AG09309 (cell line): ENCODE results near the gene LSM14A.
A peak's percentile ranks its signal among the peaks of the same experiment; 100 is the strongest.

Experiments
- DNase-seq: peaks from one replicate; pipeline ENCODE4 v3.0.0-alpha.2; 2010; ENCODE audit warnings: low read depth
- H3K4me3 ChIP-seq: 2 replicates; pipeline ENCODE4 v1.5.1; 2011; ENCODE audit warnings: mild to moderate bottlenecking, low read depth, low read length, moderate library complexity; ENCODE audit not compliant: control insufficient read depth
- CTCF ChIP-seq: IDR thresholded peaks from 2 replicates; pipeline ENCODE4 v1.5.1; 2011; ENCODE audit warnings: mild to moderate bottlenecking, low read depth, low read length, inconsistent platforms; ENCODE audit not compliant: insufficient read depth, control insufficient read depth; ENCODE audit errors: missing control alignments

LSM14A gene

GRCh38 chr19:34228762-34229161, 56.5 kb downstream of the LSM14A start:
- H3K4me3 ChIP-seq, result no peak overlapping the region
- DNase-seq, result no peak
- no peak for TF ChIP-seq CTCF

GRCh38 chr19:34229721-34230120, 57.4 kb downstream of the LSM14A start:
- no peak for DNase-seq
- TF ChIP-seq CTCF, result no peak
- H3K4me3 ChIP-seq, result no peak overlapping the region

DNA sequence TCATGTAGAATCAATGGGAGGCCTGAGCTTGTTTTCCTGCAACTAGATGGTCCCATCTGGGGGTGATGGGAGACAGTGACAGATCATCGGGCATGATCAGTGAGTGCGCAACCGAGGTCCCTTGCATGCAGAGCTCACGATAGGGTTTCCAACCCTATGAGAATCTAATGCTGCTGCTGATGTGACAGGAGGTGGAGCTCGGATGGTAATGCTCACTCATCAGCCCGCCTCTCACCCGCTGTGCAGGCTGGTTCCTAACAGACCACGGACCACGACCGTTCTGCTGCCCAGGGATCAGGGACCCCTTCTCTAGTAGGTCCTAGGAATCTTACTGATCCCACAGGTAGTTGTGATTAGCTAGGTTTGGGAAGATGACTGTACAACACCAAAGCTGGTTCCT, 58.5 kb downstream of the LSM14A start:
- no peak overlapping the region for H3K4me3 ChIP-seq
- DNase-seq, result no peak
- no peak for TF ChIP-seq CTCF

GRCh38 chr19:34231439-34231838, 59.1 kb downstream of the LSM14A start:
- TF ChIP-seq CTCF, result no peak
- no peak for DNase-seq
- H3K4me3 ChIP-seq, result no peak overlapping the region

DNA sequence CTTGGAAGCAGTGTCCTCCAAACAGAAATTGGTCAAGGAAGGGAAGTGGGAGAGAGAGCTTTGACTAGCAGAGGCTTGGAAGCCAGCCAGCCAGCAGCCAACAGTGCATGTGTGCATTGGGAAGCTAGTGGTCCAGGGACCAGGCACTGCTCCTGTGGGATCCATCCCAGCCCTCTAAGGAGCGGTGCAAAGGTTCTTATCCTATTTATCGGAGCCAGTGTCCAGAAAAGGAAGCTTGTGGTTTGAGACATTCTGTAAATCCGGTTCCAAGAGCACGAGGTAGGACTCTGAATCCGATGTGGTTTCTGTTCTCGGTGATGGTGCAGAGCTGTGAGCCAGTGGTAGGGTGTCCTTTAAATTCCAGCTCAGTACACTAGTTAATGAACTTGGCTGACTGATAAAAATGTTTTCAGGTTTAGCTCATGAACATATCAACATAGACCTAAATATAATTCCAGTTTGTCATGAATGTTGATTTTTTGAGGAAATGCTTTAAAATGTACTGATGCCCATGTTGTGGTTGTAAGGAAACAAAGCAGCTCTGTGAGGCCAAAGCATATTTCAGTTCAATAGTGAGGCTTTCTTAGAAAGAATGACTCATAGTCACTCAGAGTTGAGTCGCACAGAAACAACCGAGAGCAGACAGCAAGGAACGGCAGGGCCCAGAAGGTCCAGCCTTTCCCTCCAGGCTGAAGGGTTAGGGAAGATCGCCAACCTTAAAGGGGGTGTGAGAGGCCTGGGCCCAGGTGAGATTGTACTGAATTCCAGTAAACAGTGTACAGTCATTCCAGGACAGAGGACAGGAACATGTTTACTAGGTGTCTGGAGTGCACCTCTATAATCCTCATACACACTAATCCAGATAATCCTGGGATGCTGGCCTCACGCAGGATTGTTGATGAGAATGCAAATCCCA, 60.5 kb downstream of the LSM14A start:
- no peak overlapping the region for H3K4me3 ChIP-seq
- DNase-seq, result peak; percentile 90
- TF ChIP-seq CTCF, result no peak

DNA sequence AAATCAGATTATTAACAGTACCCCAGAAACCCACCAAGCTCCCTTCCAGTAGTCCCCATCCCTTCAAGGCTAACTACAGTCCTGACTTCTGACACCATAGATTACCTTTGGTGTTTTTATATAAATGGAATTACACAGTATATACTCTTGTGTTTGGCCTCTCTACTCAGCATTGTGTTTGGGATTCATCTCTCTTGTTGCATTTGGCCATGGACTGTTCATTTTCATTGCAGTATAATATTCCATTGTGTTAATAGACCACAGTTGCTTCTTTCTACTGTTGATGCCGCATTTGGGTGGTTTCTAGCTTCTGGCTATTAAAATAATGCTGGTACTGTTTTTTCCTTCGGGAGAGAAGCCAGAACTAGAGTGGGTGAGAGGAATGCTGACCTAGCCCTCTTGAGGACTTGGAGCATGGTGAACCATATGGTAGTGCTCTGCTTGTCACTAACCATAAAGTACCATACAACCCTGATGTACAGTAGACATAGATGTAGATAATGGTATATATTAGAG, 63.2 kb downstream of the LSM14A start:
- no peak for DNase-seq
- no peak for TF ChIP-seq CTCF
- H3K4me3 ChIP-seq, result no peak overlapping the region
